Gastroesophageal sphincter (tissue), 3 donors: Measurements from ENCODE around the gene NAA25.

ENCODE experiments used
- POLR2AphosphoS5 ChIP-seq: sonication (generic); formaldehyde crosslinking; IDR thresholded peaks from one replicate; pipeline ENCODE4 v1.6.1; 2017; ENCODE audit warnings: antibody characterized with exemption
- TF ChIP-seq, protein P1 (sequence below), 4 experiments: fragments of 200-600 bp in 2 of 4; fragments of 450-650 bp in 2 of 4; sonication (generic) in 1 of 4; IDR thresholded peaks; one replicate each; pipeline ENCODE4 v1.5.1; 2017 to 2019; ENCODE audit warnings: antibody characterized with exemption in 4 of 4, mild to moderate bottlenecking in 2 of 4, moderate library complexity in 2 of 4

- TF ChIP-seq, protein P1, sequence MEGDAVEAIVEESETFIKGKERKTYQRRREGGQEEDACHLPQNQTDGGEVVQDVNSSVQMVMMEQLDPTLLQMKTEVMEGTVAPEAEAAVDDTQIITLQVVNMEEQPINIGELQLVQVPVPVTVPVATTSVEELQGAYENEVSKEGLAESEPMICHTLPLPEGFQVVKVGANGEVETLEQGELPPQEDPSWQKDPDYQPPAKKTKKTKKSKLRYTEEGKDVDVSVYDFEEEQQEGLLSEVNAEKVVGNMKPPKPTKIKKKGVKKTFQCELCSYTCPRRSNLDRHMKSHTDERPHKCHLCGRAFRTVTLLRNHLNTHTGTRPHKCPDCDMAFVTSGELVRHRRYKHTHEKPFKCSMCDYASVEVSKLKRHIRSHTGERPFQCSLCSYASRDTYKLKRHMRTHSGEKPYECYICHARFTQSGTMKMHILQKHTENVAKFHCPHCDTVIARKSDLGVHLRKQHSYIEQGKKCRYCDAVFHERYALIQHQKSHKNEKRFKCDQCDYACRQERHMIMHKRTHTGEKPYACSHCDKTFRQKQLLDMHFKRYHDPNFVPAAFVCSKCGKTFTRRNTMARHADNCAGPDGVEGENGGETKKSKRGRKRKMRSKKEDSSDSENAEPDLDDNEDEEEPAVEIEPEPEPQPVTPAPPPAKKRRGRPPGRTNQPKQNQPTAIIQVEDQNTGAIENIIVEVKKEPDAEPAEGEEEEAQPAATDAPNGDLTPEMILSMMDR (IDR thresholded peaks at IDR 0.05) = no peak
- TF ChIP-seq POLR2AphosphoS5 = no peak
These were observed 24.8 kb upstream of the NAA25 start for GRCh38 chr12:112133418-112133817.
